ENCODE measurements around the gene NALF2.

Gene NALF2

GRCh38 chrX:69505772-69506616 lies 1.9 kb downstream of the NALF2 start:
- Histone ChIP-seq H3K4me3 (ENCODE audit: low read depth, low read length) (peak overlapping the region; percentile 53), H3K9me3 (no peaks in the 10 kb centered on the region), H3K4me1 (no peaks in the 10 kb centered on the region), H3K36me3 (no peaks in the 10 kb centered on the region), H3K27me3 (no peaks in the 10 kb centered on the region)
- no peak for DNase-seq
- no peak for TF ChIP-seq CTCF (IDR thresholded peaks at IDR 0.05; ENCODE audit: low read depth, low read length)

- no peak for TF ChIP-seq CTCF (IDR thresholded peaks at IDR 0.05; ENCODE audit: low read depth, low read length)
- H3K36me3 ChIP-seq, result no peaks in the 10 kb centered on the region
- no peak for DNase-seq
- no peaks in the 10 kb centered on the region for H3K27me3 ChIP-seq
- no peak overlapping the region; the same call in 1 of the 2 replicates for H3K4me3 ChIP-seq (ENCODE audit: low read depth, low read length)
- H3K4me1 ChIP-seq, result no peaks in the 10 kb centered on the region
- H3K9me3 ChIP-seq, result no peaks in the 10 kb centered on the region
Measured at GRCh38 chrX:69506617-69507499, 2.7 kb downstream of the NALF2 start.

GRCh38 chrX:69507500-69507789 lies 3.3 kb downstream of the NALF2 start:
- no peak for TF ChIP-seq CTCF (IDR thresholded peaks at IDR 0.05; ENCODE audit: low read depth, low read length)
- DNase-seq, result no peak
- Histone ChIP-seq H3K4me1 (no peaks in the 10 kb centered on the region), H3K4me3 (ENCODE audit: low read depth, low read length) (no peak overlapping the region), H3K36me3 (no peaks in the 10 kb centered on the region), H3K9me3 (no peaks in the 10 kb centered on the region), H3K27me3 (no peaks in the 10 kb centered on the region)

GRCh38 chrX:69508610-69509009 lies 4.5 kb downstream of the NALF2 start:
- Histone ChIP-seq H3K4me3 (ENCODE audit: low read depth, low read length) (no peak overlapping the region), H3K36me3 (no peaks in the 10 kb centered on the region), H3K9me3 (no peaks in the 10 kb centered on the region), H3K27me3 (no peaks in the 10 kb centered on the region), H3K4me1 (no peaks in the 10 kb centered on the region)
- no peak for TF ChIP-seq CTCF (IDR thresholded peaks at IDR 0.05; ENCODE audit: low read depth, low read length)
- DNase-seq, result no peak

- no peak for DNase-seq
- TF ChIP-seq CTCF (IDR thresholded peaks at IDR 0.05; ENCODE audit: low read depth, low read length), result no peak
- no peaks in the 10 kb centered on the region for H3K4me1 ChIP-seq
- H3K36me3 ChIP-seq, result no peaks in the 10 kb centered on the region
- H3K4me3 ChIP-seq (ENCODE audit: low read depth, low read length), result no peak overlapping the region
- no peaks in the 10 kb centered on the region for H3K27me3 ChIP-seq
- H3K9me3 ChIP-seq, result no peaks in the 10 kb centered on the region
Measured at GRCh38 chrX:69510137-69510715, 6.1 kb downstream of the NALF2 start.
